ENCODE data around the gene SORL1.

SORL1 gene

GRCh38 chr11:121643479-121644186, 191.5 kb downstream of the SORL1 start:
- DNase-seq, result no peak

GRCh38 chr11:121644187-121644512, 192.0 kb downstream of the SORL1 start:
- no peak for DNase-seq

- no peak for DNase-seq
Measured at GRCh38 chr11:121645001-121645400, 192.9 kb downstream of the SORL1 start.

GRCh38 chr11:121645596-121645995, 193.5 kb downstream of the SORL1 start:
- no peak for DNase-seq

- DNase-seq, result no peak
Measured at GRCh38 chr11:121648306-121648705, 196.2 kb downstream of the SORL1 start.

GRCh38 chr11:121649798-121650197, 197.7 kb downstream of the SORL1 start:
- DNase-seq, result peak; percentile 90

GRCh38 chr11:121650351-121651256, 198.5 kb downstream of the SORL1 start:
- peak; percentile 48 for DNase-seq

GRCh38 chr11:121651257-121651605, 199.1 kb downstream of the SORL1 start:
- no peak for DNase-seq

- peak; percentile 48 for DNase-seq
Measured at GRCh38 chr11:121652971-121653370, 200.9 kb downstream of the SORL1 start.

- peak; percentile 54 for DNase-seq
Measured at GRCh38 chr11:121654259-121654842, 202.2 kb downstream of the SORL1 start.

GRCh38 chr11:121654843-121655536, 202.9 kb downstream of the SORL1 start:
- no peak for DNase-seq

- DNase-seq, result peak; percentile 95
Measured at GRCh38 chr11:121655537-121656327, 203.6 kb downstream of the SORL1 start.

- DNase-seq, result no peak
Measured at GRCh38 chr11:121656328-121657090, 204.4 kb downstream of the SORL1 start.

- peak; percentile 23 for DNase-seq
Measured at GRCh38 chr11:121657146-121657545, 205.0 kb downstream of the SORL1 start.

GRCh38 chr11:121659811-121660210, 207.7 kb downstream of the SORL1 start:
- no peak for DNase-seq

- peak; percentile 96 for DNase-seq
Measured at GRCh38 chr11:121661880-121662486, 209.9 kb downstream of the SORL1 start.

GRCh38 chr11:121664144-121664543, 212.0 kb downstream of the SORL1 start:
- DNase-seq, result no peak

GRCh38 chr11:121665206-121665838, 213.2 kb downstream of the SORL1 start:
- peak; percentile 97 for DNase-seq

GRCh38 chr11:121667836-121668235, 215.7 kb downstream of the SORL1 start:
- DNase-seq, result no peak

- peak; percentile 67 for DNase-seq
Measured at GRCh38 chr11:121669422-121669821, 217.3 kb downstream of the SORL1 start.

- peak; percentile 62 for DNase-seq
Measured at GRCh38 chr11:121670266-121670665, 218.2 kb downstream of the SORL1 start.

Measured in NCI-H69 (cell line).